Measurements from ENCODE around the gene PAFAH2. TPM values are rescaled to one million over a fixed set of nuclear protein-coding genes. Genes with fewer than 3 reads are reported as not detected.

The PAFAH2 gene
- total and polyA plus RNA-seq, 2 of the 13 experiments (the other 11 are each of a cell fraction or from before 2014, with no cell fraction given): 6.9 to 9.4 TPM

DNA sequence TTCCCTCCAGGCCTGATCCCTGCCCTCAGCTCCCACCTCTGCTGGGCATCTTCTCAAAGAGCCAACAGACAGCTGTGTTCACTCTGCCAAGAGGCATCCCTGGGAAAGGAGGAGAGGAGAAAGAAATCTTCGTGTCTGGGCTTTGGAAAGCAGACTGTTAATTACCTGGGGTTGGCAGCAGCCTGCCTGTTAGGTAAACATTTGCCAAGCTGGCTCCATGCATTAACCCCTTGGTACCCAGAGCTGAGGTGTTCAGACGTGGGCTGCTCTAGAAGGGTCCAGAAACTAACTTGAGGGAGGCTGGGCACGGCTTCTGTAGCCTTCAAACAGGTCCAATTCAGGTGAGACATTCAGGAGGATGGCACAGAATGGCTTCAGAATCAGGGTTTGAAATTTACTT is 15.0 kb upstream of the PAFAH2 start:
- ATAC-seq (no peak), DNase-seq (ENCODE audit: low spot score) (no peak), FAIRE-seq (no peak)
- Histone ChIP-seq H3K27me3 (ENCODE audit: control insufficient read depth in 1 of 2, insufficient read depth in 2 of 2, low read length in 2 of 2) (peaks cover 7 to 8% of the 10 kb centered on the region in 2 experiments; a peak in 3 of 5 replicates), H3K36me3 (replicated peaks in 1 of 2; ENCODE audit: control insufficient read depth in 1 of 2, insufficient read depth in 2 of 2, low read length in 2 of 2) (no peaks in the 10 kb centered on the region), H3K4me2 (ENCODE audit: low read depth, low read length) (no peak overlapping the region), H3K79me2 (ENCODE audit: insufficient read depth, low read length) (no peaks in the 10 kb centered on the region), H3K9ac (ENCODE audit: insufficient read depth, low read depth, low read length) (no peak overlapping the region), H3K4me1 (ENCODE audit: insufficient read depth, low read length) (peaks cover 46% of the 10 kb centered on the region), H2AFZ (ENCODE audit: low read length) (no peak overlapping the region), H4K20me1 (ENCODE audit: insufficient read depth, low read length) (no peaks in the 10 kb centered on the region), H3K27ac (ENCODE audit: extremely low read length, insufficient read depth, low read length) (no peak overlapping the region), H3K9me3 (ENCODE audit: low read length) (no peaks in the 10 kb centered on the region), H3K4me3 (replicated peaks in 1 of 3; ENCODE audit: insufficient read depth in 1 of 3, low read depth in 2 of 3, low read length in 3 of 3) (no peak overlapping the region)
- in situ Hi-C loops (cut with HindIII; ENCODE audit: extremely low pct_ligation_motif_present, low pct_unique_long_range_greater_than_20kb) (no loop called here), intact Hi-C loops (cut with micrococcal nuclease; ENCODE audit: unreplicated experiment) (no loop called here)
- POLR2A ChIA-PET: no interaction called here
- WGBS (ENCODE audit: low lambda C conversion rate): 22% methylated on average over 3 of the region's 3 CpGs
- CTCF ChIA-PET (ENCODE audit: low intra/inter-chr PET ratio, low total read pairs): no interaction called here
- TF ChIP-seq ZNF367 (CRISPR knock-in tag; IDR thresholded peaks at IDR 0.05; ENCODE audit: borderline replicate concordance): no peak
- peak; percentile 81 for TF ChIP-seq ZNF652 (CRISPR knock-in tag; IDR thresholded peaks at IDR 0.05; ENCODE audit: borderline replicate concordance, low read depth)
- BruUV-seq (replicated peaks): no TSS peak

GRCh38 chr1:26010825-26011224 is 13.0 kb upstream of the PAFAH2 start:
- H3K36me3 ChIP-seq (replicated peaks in 1 of 2; ENCODE audit: control insufficient read depth in 1 of 2, insufficient read depth in 2 of 2, low read length in 2 of 2): no peaks in the 10 kb centered on the region
- no peak overlapping the region for H3K4me2 ChIP-seq (ENCODE audit: low read depth, low read length)
- peaks cover 33% of the 10 kb centered on the region for H3K4me1 ChIP-seq (ENCODE audit: insufficient read depth, low read length)
- H3K27me3 ChIP-seq (ENCODE audit: control insufficient read depth in 1 of 2, insufficient read depth in 2 of 2, low read length in 2 of 2): peaks cover 0 to 2% of the 10 kb centered on the region in 2 experiments; a peak in 3 of 5 replicates
- no peaks in the 10 kb centered on the region for H4K20me1 ChIP-seq (ENCODE audit: insufficient read depth, low read length)
- H3K79me2 ChIP-seq (ENCODE audit: insufficient read depth, low read length): no peaks in the 10 kb centered on the region
- ChIA-PET POLR2A (no interaction called here), CTCF (ENCODE audit: low intra/inter-chr PET ratio, low total read pairs) (interaction anchor here (2.0 kb wide), 1 partner anchor 115 kb away, joined by 17 read pairs; no protein-coding TSS in a partner anchor)
- FAIRE-seq: no peak
- H3K4me3 ChIP-seq (replicated peaks in 1 of 3; ENCODE audit: insufficient read depth in 1 of 3, low read depth in 2 of 3, low read length in 3 of 3): no peak overlapping the region
- intact Hi-C loops (cut with micrococcal nuclease; ENCODE audit: unreplicated experiment) (no loop called here), in situ Hi-C loops (cut with HindIII; ENCODE audit: extremely low pct_ligation_motif_present, low pct_unique_long_range_greater_than_20kb) (no loop called here)
- no peak for DNase-seq (ENCODE audit: low spot score)
- 51% methylated on average over 3 of the region's 3 CpGs for WGBS (ENCODE audit: low lambda C conversion rate)
- BruUV-seq (replicated peaks): no TSS peak
- no peak overlapping the region for H2AFZ ChIP-seq (ENCODE audit: low read length)
- ATAC-seq: no peak
- no peaks in the 10 kb centered on the region for H3K9me3 ChIP-seq (ENCODE audit: low read length)
- H3K27ac ChIP-seq (ENCODE audit: extremely low read length, insufficient read depth, low read length): no peak overlapping the region
- H3K9ac ChIP-seq (ENCODE audit: insufficient read depth, low read depth, low read length): no peak overlapping the region
- TF ChIP-seq, protein P1, sequence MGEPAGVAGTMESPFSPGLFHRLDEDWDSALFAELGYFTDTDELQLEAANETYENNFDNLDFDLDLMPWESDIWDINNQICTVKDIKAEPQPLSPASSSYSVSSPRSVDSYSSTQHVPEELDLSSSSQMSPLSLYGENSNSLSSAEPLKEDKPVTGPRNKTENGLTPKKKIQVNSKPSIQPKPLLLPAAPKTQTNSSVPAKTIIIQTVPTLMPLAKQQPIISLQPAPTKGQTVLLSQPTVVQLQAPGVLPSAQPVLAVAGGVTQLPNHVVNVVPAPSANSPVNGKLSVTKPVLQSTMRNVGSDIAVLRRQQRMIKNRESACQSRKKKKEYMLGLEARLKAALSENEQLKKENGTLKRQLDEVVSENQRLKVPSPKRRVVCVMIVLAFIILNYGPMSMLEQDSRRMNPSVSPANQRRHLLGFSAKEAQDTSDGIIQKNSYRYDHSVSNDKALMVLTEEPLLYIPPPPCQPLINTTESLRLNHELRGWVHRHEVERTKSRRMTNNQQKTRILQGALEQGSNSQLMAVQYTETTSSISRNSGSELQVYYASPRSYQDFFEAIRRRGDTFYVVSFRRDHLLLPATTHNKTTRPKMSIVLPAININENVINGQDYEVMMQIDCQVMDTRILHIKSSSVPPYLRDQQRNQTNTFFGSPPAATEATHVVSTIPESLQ (CRISPR knock-in tag; conservative IDR thresholded peaks at IDR 0.05): no peak
- TF ChIP-seq ZNF639 (CRISPR knock-in tag; conservative IDR thresholded peaks at IDR 0.05) (no peak), ZNF816 (CRISPR knock-in tag; IDR thresholded peaks at IDR 0.05; ENCODE audit: borderline replicate concordance) (no peak), FOXA1 (IDR thresholded peaks at IDR 0.05) (no peak), FOXA1 (CRISPR knock-in tag; IDR thresholded peaks at IDR 0.05) (no peak), ZNF761 (CRISPR knock-in tag; conservative IDR thresholded peaks at IDR 0.05) (no peak), AHR (CRISPR knock-in tag; IDR thresholded peaks at IDR 0.05) (no peak), ZNF530 (CRISPR knock-in tag; IDR thresholded peaks at IDR 0.05; ENCODE audit: low read depth) (no peak), ARNTL (CRISPR knock-in tag; IDR thresholded peaks at IDR 0.05) (no peak), ZNF652 (CRISPR knock-in tag; IDR thresholded peaks at IDR 0.05; ENCODE audit: borderline replicate concordance, low read depth) (no peak), ZNF383 (CRISPR knock-in tag; IDR thresholded peaks at IDR 0.05; ENCODE audit: borderline replicate concordance) (no peak), ZC3H4 (CRISPR knock-in tag; IDR thresholded peaks at IDR 0.05; ENCODE audit: borderline replicate concordance) (no peak), FOXJ3 (CRISPR knock-in tag; IDR thresholded peaks at IDR 0.05; ENCODE audit: borderline replicate concordance) (no peak), KAT8 (CRISPR knock-in tag; IDR thresholded peaks at IDR 0.05) (no peak)
- TF ChIP-seq, protein P2, sequence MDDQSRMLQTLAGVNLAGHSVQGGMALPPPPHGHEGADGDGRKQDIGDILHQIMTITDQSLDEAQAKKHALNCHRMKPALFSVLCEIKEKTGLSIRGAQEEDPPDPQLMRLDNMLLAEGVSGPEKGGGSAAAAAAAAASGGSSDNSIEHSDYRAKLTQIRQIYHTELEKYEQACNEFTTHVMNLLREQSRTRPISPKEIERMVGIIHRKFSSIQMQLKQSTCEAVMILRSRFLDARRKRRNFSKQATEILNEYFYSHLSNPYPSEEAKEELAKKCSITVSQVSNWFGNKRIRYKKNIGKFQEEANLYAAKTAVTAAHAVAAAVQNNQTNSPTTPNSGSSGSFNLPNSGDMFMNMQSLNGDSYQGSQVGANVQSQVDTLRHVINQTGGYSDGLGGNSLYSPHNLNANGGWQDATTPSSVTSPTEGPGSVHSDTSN (CRISPR knock-in tag; IDR thresholded peaks at IDR 0.05; ENCODE audit: borderline replicate concordance): no peak
